Measurements from ENCODE around the gene MRC2. TPM values are rescaled to one million over a fixed set of nuclear protein-coding genes. Genes with fewer than 3 reads are reported as not detected.

The MRC2 gene
- polyA plus RNA-seq, 1 experiment: 61.6 TPM

DNA sequence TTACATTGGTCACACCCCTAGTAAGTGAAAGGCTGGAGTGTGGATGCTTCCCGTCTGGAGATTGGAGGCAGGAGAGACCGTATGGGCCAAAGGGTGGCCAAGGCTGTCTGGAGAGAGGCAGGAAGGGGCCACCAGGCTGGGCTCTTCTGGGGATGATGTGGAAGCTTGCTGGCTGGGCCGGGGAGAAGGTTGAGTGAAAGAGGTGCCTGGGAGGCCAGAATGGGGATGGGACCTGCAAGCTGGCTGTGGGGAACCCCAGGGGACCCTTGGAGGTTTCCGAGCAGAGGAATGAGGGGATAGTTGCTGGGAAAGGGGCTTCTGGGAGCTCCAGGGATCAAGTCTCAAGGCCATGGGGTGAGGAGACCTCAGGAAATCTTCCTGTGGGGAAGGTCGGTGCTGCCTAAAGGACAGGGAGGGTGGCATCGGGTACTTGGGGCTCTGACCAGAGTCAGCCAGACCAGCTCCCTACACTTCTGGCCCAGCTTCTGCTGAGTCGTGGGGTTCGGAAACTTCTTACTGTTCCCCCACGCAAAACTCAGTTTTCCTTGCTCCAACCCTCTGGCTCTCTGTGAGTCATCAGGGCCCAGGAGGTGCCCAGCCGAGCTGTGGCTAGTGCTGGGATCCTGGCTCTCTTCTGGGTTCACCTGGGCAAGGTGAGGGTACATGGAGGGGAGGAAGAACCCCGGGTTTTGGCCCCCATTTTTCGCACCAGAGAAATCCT, 3.1 kb downstream of the MRC2 start:
- Histone ChIP-seq H3K27me3 (ENCODE audit: control insufficient read depth, insufficient read depth, low read length) (no peaks in the 10 kb centered on the region), H3K27ac (ENCODE audit: low read depth, low read length) (peak overlapping the region; percentile 47), H3K9me3 (ENCODE audit: control insufficient read depth, insufficient read depth, low read length) (no peaks in the 10 kb centered on the region), H3K4me3 (ENCODE audit: low read depth, low read length) (peak overlapping the region; percentile 84)
- no peak for DNase-seq (ENCODE audit: low read depth, low spot score)
- ChIA-PET POLR2A (no interaction called here), CTCF (no interaction called here)
- no peak for TF ChIP-seq CTCF (IDR thresholded peaks at IDR 0.05; ENCODE audit: low read depth, low read length)

GRCh38 chr17:62631086-62631935, 3.8 kb downstream of the MRC2 start:
- CTCF ChIA-PET: no interaction called here
- no peak overlapping the region; the same call in 1 of the 2 replicates for H3K4me3 ChIP-seq (ENCODE audit: low read depth, low read length)
- H3K9me3 ChIP-seq (ENCODE audit: control insufficient read depth, insufficient read depth, low read length): no peaks in the 10 kb centered on the region
- TF ChIP-seq CTCF (IDR thresholded peaks at IDR 0.05; ENCODE audit: low read depth, low read length): no peak
- no peaks in the 10 kb centered on the region for H3K27me3 ChIP-seq (ENCODE audit: control insufficient read depth, insufficient read depth, low read length)
- H3K27ac ChIP-seq (ENCODE audit: low read depth, low read length): no peak overlapping the region
- no peak for DNase-seq (ENCODE audit: low read depth, low spot score)
- POLR2A ChIA-PET: no interaction called here

- no peak for TF ChIP-seq CTCF (IDR thresholded peaks at IDR 0.05; ENCODE audit: low read depth, low read length)
- Histone ChIP-seq H3K9me3 (ENCODE audit: control insufficient read depth, insufficient read depth, low read length) (no peaks in the 10 kb centered on the region), H3K27ac (ENCODE audit: low read depth, low read length) (no peak overlapping the region), H3K27me3 (ENCODE audit: control insufficient read depth, insufficient read depth, low read length) (no peaks in the 10 kb centered on the region), H3K4me3 (ENCODE audit: low read depth, low read length) (no peak overlapping the region)
- CTCF ChIA-PET: no interaction called here
- POLR2A ChIA-PET: no interaction called here
- DNase-seq (ENCODE audit: low read depth, low spot score): no peak
Measured at GRCh38 chr17:62631936-62632924, 4.8 kb downstream of the MRC2 start.

DNA sequence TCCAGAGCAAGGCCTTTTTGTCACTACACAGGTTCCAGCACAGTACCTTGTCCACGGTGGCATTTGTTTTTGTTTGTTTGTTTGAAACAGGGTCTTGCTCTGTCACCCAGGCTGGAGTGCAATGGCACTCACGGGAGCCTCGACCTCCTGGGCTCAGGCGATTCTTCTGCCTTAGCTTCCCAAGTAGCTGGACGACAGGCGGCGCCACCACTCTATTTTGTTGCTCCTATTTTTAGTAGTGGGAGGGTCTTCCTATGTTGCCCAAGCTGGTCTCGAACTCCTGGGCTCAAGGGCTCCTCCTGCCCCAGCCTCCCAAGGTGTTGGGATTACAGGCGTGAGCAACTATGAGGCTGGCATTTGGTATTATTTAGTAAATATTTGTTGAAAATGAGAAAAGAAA, 10.3 kb downstream of the MRC2 start:
- Histone ChIP-seq H3K9me3 (ENCODE audit: control insufficient read depth, insufficient read depth, low read length) (no peaks in the 10 kb centered on the region), H3K4me3 (ENCODE audit: low read depth, low read length) (no peak overlapping the region), H3K27ac (ENCODE audit: low read depth, low read length) (no peak overlapping the region), H3K27me3 (ENCODE audit: control insufficient read depth, insufficient read depth, low read length) (no peaks in the 10 kb centered on the region)
- no peak for DNase-seq (ENCODE audit: low read depth, low spot score)
- ChIA-PET CTCF (no interaction called here), POLR2A (no interaction called here)
- no peak for TF ChIP-seq CTCF (IDR thresholded peaks at IDR 0.05; ENCODE audit: low read depth, low read length)

Data from AG04450 (cell line).